A172 (cell line): ENCODE measurements around the gene DMRT3. TPM values are rescaled to one million over a fixed set of nuclear protein-coding genes. Genes with fewer than 3 reads are reported as not detected.
A peak's percentile ranks its signal among the peaks of the same experiment; 100 is the strongest.

Experiments
- DNase-seq: peaks from one replicate; pipeline ENCODE4 v3.0.0-alpha.2; 2015; ENCODE audit warnings: low spot score
- total RNA-seq: library from RNA; depleted of rRNA; stranded (reverse); fragments of >200 nt; shearing (Covaris generic); gene quantifications from 2 replicates; pipeline ENCODE4 v1.2.3, GENCODE V29; 2014

DMRT3 gene
- total RNA-seq, 1 experiment from 2014 or later = 0.24 TPM

DNA sequence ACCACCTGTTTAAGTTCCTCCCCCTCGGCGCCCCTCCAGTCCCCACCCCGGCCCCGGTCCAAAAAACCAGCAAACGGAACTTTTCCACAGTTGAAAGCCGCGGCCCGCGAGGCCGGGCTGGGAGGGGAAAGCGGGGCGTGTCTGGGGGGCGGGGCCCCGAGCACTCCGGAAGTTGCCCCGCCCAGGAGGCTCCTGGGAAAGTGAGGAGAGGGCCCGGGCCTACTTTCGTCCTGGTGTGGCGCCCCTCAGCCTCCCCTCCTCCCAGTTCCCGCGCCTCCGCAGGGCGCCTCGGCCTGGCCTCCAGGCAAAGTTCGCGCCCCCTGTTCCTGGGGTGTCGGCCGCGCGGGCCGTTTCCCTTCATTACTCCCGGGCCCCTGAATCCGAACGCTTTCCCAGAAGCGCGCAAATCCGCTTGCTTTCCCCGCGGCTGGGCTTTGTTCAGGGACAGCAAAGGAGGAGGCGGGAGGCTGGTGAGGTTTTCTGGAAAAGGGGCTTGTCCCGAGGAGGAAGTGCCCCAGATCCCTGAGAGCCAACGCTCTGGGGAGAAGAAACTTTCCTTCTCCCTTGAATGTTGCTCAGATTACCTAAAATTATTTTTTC lies 4.5 kb upstream of the DMRT3 start:
- no peak for DNase-seq

DNA sequence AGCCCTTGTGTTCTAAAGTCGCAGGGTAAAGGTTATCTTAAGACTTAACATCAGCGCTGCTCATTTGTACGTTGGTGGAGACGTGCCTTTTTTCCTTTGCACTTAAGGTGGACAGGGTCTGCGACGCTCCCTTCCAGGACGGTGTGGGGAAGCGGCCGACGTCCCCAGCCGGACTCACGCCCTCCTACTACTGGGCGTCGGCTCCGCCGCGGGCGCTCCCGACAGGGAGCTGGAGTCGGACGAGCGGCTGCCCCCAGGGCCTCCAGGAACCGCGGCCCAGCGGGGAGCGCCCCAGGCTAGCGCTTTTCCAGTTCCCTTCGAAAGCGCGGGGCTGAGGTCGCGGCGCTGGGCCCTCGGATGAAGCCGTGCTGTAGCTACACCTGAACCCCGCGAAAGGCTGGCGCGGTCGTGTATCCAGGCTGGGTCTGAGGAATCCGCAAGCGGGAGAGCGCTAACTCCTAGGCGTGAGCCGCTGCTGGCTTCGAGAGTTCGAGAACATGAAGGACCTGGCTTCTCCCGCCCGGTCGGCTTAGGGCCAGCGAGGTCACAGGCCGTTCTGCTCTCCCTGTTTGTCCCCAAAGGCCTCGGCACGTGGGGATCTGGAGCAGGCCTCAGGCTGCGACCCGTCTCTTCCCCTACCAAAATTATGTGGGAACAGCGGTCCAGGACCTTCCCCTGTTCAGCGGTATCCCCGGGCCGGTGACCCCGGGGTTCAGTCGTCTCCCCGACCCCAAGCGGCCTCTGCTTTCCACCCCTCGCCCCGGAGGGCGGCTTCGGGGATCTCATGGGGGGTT lies 3.8 kb upstream of the DMRT3 start:
- DNase-seq = no peak

DNA sequence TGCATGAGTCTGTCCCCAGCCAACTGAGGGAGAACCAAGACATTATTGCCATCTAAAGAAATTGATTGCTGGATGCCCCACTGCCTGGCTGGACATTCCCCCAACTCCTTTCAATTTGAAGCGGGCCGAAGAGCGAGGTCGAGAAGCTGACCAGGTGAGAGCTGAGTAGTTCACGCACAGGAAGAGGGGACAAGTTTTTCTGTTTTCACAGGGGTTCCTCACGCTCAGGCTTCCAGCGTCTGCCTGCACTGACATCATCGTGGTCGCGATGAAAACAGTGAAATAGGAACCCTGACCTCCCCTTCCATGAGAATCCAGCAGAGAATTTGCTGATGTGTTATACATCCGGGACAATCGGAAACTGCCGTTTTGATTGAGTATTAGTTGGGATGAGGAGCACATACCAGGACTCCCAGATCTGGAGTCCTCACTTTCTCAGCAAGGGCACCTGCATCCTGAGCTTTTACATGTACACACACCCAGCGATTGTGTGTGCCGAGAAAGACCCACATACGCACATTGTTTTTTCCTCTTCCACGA lies 3.1 kb upstream of the DMRT3 start:
- DNase-seq = no peak

DNA sequence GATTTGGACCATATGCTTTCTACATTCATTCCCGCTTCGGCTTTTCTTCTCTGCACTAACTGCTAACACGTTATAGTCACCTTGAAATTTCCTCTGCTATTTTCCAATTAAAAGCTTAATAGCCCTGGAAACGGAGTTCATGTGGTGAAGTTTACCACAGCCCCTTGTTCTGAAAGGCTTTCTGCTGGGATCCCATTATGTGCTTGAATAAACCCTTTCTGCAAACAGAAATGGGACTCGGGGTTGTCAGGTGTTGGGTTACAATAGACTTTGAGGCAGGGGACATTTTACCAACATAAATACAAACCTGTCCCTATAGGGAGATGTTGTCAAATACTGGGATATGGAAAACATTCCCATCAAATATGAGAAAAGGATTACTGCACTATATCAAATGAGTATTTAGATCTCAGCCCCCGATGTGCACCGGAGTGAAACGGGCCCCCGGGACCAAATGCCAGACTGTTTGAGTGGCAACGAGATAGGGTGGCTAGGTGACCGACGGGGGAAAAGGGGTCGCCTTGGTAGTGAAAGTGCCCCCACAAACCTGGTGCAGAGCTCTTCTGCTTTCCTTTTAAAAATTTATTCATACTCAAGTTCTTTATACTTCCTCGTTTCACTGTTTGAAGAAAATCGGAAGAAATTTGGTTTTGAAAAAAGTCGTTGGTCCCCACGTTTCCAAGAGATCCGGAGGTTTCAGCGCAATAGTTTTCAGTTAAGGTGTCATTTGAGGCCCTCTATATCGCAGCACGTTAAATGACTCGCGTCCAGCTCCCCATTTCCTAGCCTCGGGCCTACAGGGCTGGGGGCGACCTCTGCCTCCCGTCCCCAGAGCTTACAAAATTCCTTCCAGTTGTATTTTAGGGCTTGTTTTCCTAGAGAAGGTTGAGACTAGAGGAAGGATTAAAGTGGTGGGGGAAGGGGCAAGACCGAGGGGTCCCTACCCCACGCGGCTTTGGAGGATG lies 2.1 kb upstream of the DMRT3 start:
- DNase-seq = no peak

DNA sequence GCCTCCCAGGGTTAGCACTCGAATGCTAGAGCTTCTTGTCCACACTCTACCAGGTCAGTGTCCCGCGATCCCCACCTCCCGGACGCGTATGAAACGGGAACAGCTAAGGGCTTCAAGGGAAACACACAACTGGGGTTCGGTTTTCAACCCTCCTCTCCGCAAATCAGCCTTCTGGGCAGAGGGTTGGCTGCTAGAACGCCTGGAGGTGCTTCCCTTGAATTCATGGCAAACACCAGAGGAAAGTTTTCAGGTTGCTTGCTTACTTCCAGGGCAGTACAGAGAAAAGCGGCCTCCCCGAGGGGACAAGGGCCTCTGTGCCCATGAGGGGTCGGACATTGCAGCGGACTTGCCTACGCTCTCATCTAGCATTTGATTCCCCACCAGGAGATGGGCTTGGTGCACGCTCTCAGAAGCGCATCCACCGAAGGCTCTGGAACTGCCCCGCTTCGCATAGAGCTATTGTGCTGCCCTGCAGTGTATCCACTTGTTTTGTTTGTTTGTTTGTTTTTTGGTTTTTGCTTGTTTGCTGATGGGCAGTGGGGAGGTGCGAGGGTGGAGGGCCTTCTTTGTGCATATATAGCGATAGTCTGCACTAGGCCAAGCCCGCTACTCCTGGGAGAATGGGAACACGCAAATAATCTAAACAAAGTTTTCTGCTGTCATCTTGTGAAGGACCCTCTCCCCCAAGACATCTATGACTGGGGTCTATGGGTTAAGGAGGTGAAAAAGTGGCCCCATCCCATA lies 1.3 kb upstream of the DMRT3 start:
- DNase-seq = no peak

DNA sequence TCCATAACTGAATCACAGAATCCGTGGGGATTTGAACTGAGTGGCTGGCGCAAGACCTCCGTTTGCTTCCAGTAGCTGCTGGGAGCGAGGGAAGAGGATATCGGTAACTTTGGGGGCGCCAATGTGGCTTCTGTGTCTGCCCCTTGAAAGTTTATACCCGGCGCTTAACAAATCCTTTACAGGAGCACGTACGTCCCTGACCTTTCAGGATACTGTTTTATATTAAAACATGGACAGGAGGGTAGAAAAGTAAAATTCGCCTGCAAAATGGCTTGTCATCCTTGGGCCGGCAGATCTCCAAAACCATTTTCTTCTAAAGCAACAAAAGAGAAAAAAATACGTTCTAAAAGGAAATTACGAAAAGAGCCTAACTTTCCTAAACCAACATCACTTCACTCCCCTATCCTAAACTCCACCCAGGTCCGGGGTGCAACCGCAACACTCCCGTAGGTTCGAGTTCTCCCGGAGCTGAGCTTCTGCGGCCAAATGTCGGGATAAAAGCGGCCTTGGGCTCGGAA lies 656 bp upstream of the DMRT3 start:
- no peak for DNase-seq

DNA sequence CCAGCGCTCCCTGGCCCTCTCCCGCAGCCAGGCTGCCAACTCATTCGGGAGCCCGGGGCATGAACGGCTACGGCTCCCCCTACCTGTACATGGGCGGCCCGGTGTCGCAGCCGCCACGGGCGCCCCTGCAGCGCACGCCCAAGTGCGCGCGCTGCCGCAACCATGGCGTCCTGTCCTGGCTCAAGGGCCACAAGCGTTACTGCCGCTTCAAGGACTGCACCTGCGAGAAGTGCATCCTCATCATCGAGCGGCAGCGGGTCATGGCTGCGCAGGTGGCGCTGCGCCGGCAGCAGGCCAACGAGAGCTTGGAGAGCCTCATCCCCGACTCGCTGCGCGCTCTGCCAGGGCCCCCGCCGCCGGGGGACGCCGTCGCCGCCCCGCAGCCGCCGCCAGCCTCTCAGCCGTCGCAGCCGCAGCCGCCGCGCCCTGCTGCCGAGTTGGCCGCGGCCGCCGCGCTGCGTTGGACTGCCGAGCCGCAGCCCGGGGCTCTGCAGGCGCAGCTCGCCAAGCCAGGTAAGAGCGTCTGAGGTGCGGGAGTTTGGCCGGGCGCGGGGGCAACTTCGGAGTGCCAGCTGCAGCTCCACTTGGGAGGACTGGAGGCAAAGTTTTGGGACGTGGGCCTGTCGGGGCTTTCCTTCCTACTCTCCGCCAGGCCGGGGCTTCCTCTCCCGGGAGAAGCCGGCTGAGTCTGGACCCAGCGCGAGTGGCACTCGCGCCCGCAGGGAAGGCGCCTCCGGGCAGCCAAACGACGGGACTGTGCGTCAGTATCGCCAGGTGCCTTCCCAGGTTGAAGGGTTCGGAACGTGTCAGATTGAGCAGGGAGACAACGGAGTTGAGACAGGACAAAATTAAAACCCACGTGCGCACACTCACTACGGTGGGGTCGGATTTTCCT lies 735 bp downstream of the DMRT3 start:
- no peak for DNase-seq

DNA sequence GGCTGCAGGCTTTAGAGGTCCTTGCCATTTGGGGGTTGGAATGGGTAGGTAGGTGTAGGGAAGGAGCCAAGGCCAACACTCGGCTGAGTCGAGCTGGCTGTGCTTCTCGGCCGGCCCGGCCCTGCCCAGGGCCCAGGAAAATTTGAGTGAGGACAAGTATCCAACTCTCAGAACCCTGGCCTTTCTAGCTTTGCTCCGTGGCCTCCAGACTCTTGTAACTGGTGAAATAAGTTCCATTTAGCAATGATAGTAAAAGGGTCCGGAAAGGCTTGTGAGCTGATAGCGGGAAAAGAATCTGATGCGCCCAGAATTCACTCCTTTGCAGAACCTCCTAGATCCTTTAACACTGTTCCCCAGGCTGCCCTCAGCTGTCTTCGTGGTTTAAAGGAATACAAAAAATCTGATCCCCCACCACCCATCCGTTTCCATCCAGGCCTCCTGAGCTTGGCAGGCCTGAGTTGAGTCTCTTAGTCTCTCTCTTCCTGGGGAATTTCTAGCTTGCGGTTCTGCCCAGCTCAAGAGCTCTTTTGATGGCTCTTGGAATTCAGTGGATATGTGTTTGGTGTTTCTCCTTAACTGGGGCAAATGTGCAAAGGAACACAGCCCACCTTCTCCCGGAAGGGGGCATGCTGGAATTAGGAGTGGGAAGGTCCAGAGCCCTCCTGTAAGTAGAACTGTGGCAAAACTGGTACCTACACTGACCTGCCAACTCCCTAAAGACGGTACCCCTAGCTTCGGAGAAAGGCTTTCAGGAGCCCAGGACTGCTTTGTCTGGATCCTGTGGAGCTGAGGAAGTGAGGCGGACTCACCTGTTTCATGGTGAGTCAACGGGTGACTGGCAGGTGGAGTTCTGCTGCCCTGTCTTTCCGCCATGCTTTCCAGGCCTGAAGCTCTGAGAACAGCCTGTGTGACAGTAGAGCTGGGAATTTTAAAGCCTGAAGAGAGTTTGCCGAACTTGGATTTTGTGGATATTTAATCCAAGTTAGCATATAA lies 1.7 kb downstream of the DMRT3 start:
- no peak for DNase-seq

DNA sequence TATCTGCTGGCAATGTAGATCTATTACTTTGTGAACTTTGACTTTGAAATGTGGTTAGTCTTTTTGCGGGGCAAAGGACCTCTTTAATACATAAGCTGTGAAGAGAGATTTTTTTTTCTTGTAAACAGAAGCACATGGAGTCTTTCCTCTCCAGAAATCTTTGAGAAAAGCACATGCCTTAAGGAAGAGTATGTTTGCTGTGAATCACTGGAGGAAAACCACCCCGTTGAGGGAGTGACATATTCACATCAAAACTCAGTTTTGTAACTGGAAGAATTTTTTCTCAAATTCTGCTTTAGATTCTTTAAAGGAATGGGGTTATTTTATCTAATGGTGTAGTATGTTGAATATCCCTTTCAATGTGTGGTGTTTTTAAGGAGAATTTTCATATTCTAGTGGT lies 3.5 kb downstream of the DMRT3 start:
- DNase-seq = no peak

DNA sequence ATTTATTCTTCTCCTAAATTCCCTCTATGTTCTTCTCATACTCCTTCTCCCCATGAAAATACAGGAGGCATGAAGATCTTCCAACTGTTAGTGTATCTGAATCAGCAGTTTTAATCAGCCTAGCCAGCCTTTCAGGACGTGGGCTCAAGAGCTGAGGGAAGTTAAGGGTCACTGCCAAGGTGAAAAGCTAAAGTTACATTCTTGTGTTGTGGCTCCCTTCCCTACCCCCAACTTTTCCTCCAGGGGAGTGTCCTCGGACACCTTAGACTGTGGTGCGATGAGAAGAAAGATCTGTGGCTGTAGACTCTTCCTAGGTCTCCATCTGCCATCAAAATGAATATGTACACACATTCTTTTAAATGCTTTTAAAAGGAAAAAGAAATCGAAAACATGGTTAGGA lies 4.2 kb downstream of the DMRT3 start:
- no peak for DNase-seq

DNA sequence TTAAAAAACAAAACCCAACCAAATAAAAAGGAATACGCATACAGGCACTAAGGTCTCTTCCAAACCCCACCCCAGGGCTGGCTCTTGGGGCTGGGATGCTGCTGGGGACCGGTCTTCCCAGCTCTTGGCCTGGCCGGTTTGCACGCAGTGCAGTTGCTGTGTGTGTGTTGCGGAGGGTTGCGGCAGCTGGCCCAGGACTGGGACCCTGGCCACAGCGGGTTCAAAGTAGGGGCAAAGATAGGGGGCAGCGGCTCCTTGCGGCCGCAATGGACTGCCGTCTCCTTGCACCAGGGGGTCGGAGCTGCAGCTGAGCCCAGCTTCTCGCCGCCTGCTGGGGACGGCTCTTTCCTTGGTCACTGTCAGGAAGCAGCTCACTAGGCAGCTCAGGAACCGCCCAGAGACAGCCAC lies 5.0 kb downstream of the DMRT3 start:
- no peak for DNase-seq

DNA sequence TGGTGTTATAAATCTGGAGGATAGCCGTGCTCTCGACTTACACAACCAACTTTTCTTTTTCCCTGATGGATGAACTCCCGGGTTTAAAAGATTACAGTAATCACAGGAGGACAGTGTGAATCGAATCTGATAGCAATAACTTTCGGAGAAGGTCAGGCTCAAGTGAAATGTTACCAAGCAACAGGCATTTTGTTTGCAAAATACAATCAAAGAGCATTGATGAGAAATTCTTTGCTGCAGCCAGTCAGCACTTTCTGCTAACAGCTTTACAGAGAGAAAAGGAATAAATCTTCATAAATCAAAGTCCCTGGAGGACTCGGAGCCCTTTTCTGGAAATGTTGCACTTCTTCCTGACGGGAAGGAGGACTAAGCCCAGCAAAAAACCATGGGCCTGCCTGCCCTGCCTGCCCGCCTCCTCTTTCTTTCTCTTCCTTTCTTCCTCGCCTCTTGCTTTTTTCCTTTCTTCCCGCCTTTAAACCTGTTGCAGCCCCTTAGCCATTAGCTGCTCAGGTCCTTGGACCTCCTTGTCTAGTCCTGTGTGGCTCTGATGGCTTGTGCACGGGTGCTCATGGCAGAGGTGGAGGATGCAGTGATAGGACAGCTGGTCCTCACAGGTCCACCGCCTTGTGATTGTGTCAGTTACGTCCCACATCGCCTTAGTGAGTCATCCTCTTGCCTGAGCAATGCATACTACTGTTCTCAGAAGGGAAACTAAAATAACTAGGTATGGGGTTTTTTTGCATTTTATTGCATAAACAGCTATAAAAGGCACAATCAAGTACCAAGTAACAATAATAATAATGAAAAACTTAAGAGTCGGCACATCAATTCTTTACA lies 6.2 kb downstream of the DMRT3 start:
- DNase-seq = no peak

DNA sequence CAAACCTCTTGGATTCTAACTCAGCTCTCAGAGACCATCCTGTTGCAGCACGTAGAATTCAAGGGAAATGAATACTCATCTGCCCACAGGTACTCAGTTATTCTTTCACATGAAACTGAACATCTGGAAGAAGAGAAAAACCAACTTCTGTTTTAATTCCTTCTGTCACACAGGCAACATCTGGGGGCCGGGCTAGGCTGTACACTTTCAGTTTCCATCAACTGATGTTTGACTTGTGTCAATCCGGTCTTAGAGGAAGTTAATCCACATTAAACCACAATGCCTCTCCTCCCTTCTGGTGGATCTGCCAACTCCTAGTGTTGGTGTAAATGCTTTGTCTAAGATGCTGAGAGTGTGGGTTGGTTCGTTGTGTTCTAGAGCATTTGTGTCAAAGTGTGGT lies 17.6 kb downstream of the DMRT3 start:
- DNase-seq = no peak

DNA sequence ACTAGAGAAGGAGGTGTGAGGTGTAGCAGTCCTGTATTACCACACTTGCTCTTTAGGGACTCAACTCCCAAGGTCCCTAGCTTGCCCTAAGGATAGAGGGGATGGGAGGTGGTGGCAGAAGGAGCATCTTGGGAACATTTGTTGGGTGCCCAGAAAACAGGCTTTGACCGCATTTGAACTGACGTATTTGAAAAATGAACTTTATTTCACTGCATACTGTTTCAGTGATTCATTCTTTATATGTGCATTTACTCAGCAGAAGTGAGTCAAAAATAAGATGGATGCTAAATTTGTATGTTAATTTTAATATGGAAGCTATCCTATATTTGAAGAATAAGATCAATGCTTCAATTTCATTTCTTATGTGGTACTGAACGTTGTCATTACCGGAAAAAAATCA lies 18.7 kb downstream of the DMRT3 start:
- peak; percentile 29 for DNase-seq

DNA sequence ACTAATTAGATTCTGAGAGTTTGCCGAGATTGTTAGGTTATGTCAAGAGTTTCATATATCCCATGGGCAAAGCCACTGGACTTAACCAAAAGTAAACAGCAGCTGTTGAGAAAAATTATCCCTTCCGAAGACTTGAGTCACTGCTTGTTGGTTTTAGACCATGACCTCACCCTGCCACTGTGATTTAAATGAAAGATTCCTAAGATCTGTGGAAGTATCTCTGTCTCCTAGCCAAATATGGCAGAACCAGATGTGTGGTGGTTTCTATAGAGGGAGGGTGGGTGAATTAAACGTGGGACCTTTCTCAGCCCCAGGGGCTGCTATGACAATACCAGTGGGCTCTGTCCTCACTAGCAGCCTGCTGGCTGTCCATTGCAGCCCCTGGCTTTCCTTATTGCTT lies 19.3 kb downstream of the DMRT3 start:
- DNase-seq = peak; percentile 80

DNA sequence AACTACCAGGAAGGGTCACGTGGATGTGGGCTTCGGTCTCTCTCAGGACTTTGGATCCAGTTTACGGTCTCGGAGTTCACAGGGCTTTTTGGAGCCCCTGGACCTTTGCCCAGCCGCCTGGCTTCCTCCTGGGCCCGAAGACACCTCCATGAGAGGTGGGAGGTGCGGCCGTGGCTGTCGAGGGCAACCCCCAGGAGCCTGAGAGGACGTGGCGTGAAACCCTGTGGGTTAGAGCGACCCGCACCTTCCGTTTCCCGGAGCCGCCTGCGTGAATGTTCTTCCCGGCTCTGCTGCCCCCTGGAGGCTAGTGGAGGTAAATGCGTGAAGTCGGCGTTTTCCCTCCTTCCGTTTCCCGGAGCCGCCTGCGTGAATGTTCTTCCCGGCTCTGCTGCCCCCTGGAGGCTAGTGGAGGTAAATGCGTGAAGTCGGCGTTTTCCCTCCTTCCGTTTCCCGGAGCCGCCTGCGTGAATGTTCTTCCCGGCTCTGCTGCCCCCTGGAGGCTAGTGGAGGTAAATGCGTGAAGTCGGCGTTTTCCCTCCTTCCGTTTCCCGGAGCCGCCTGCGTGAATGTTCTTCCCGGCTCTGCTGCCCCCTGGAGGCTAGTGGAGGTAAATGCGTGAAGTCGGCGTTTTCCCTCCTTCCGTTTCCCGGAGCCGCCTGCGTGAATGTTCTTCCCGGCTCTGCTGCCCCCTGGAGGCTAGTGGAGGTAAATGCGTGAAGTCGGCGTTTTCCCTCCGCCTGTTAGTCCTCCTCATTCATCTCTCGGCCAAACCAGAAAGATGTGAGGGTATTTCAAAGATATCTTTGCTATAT lies 22.1 kb downstream of the DMRT3 start:
- DNase-seq = peak; percentile 17

DNA sequence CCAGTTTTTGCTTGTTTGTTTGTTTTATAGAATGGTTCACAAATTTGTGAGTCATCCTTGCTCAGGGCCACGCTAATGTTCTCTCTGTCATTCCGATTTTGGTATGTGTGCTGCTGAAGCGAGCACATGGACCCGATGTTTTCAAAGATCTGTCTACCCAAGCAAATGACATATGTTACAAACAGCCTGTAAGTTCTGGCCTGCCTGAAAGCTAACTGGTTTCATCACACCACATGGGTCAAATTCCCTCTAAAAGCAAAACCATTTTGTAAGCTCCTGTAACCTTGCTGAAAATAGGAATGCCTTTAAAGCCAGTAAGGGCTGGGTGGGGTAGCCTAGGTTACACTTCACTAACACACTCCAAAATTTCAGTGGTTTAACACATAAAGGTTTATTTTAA lies 25.4 kb downstream of the DMRT3 start:
- no peak for DNase-seq
